Measurements from ENCODE around the gene ZNF792.
A peak's percentile ranks its signal among the peaks of the same experiment; 100 is the strongest.
"Not testable (repeated sequence)": the region's sequence is repeated elsewhere in the genome, so short reads cannot be mapped to it uniquely, and the experiment has no call there.

The ZNF792 gene

DNA sequence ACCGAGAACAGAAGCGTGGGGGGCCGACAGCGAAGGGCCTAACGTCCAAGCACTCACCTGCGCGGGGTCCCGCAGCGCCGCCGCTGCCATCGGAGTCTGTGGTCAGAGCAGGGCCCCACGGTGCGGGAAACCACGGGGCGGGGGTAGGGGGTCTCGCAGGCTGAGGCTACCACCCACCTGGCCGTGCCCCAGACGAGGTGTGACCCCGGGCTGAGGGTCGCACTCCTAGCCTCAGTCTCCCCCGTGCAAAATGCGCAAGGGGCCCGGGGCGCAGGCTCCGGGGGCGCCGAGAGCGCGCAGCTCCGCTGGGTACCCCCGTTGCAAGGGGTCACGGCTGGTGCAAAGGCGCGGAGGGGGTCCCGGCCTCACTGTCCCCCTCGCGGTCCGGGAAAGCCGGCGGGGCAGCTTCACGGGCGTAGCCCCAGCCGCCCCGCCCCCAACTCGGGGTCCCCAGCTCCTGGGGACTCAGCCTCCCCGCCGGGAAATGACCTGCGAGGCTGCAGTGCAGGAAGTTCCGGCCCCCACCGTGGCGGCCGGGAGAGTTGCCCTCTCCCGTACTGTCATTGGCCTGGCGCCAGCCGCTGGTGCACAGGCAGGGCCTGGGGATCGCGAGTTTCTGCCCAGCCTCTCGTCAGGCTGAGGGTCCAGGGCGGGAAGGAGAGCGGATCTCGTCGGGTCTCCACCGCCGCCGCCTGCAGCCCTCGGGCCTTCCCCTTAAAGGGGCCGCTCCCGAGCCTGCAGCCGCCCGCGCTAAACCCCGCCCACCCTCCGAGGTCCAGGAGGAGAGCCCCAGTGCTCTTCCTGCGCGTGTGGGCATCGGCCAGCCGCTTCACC, at the start of gene ZNF792:
Gene ZNF792, minus strand, starts transcription at position 657 of the 834 bp plus-strand sequence. Its CDS starts 567 bp downstream, at position 90.
- peak; percentile 54 for DNase-seq (ENCODE audit: low spot score)

DNA sequence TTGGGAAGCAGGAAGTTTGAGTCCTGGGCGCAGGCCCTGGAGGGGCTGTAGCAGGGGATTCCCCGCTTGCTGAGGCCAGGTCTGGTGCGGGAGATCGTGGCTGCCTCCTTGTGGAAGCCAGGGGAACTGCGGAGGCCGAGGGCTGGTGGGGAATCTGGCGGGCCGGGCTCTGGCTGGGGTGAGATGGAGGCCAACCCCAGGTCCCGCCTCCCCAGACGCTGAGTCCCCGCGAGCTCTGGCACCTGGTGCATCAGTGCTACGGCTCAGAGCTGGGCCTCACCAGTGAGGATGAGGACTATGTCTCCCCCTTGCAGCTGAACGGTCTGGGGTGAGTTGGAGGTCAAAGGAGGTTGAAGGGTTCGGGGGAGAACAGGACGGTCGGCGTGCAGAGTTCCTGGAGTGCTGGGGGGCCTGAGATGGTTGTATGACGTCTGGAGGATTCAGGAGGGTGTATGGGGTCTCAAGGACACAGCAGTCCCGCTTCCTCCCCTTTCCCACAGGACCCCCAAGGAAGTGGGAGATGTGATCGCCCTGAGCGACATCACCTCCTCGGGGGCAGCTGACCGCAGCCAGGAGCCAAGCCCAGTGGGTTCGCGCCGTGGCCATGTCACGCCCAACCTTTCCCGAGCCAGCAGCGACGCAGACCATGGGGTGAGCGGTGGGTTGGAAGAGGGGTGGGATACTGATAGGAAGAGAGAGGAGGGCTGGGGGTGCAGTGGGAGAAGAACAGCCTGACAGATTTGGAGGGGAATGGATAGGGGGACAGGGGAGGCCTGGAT, 49.2 kb upstream of the ZNF792 start:
- peak; percentile 63 for DNase-seq (ENCODE audit: low spot score)

DNA sequence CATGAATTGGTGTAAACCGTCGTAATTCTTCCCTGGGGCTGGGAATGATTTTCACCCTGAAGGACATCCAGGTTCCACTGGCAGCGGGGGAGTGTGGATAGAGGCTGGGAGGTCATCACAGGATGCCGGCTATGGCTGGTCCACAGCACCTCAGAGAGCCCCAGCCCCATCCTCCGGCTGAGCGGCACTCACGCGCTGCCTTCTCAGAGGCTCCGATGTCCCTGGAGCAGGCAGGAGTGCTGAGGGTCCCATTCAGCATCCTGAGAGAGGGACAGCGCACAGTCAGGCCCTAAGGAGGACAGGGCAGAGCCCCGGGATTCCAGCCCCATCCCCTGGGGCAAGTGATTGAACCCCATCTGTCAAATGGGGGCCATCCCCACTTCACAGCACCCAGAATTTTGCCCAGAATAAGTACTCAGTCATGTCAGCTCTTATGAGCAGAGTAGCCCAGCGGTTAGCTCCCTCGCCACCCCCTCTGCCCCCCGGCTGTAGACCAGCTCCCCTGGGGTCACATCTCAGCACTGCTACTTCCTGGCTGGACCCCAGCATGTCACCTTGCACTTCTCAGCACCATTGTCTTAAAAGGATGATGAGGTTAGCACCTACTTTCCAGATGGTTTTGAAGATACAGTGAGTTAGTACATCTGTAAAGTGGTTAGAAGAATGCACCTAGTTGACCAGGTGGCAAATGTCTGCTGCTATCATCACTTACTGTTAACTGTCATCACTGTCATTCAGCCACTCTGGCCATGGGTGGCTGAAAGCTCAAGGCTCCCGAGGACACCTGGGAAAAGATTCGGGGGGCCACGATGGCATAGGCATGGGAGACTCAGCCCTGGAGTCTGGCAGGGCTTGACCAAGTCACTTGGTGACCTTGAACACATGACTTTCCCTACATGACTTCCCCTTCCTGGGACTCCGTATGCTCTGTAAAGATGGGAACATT, 48.0 kb upstream of the ZNF792 start:
- DNase-seq (ENCODE audit: low spot score) = no peak

DNA sequence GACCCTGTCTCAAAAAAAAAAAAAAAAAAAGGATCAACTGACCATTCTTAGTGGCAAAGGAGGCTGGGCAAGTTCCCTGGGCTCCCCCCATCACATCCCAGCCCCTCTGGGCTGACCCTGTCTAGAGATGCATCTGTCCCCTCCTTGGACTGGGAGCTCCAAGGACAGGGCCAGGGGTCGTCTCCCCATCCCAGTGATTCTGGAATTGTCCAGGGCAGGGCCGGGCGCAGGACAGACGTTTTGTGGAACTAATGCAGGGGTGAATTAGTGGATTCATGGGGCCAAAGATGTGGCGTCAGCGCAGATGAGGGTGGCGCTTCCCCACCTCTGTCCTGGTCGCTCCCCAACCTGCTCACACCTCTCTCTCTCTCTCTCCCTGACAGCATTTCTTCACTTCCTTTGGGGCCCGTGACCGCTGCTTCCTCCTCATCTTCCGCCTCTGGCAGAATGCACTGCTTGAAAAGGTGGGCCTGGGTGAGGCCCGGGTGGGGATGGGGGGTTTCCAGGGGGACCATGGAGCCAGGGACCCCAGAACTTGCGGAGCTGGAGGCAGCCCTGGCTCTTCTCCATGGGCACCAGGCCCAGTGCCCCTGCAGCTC, 47.2 kb upstream of the ZNF792 start:
- DNase-seq (ENCODE audit: low spot score) = no peak

DNA sequence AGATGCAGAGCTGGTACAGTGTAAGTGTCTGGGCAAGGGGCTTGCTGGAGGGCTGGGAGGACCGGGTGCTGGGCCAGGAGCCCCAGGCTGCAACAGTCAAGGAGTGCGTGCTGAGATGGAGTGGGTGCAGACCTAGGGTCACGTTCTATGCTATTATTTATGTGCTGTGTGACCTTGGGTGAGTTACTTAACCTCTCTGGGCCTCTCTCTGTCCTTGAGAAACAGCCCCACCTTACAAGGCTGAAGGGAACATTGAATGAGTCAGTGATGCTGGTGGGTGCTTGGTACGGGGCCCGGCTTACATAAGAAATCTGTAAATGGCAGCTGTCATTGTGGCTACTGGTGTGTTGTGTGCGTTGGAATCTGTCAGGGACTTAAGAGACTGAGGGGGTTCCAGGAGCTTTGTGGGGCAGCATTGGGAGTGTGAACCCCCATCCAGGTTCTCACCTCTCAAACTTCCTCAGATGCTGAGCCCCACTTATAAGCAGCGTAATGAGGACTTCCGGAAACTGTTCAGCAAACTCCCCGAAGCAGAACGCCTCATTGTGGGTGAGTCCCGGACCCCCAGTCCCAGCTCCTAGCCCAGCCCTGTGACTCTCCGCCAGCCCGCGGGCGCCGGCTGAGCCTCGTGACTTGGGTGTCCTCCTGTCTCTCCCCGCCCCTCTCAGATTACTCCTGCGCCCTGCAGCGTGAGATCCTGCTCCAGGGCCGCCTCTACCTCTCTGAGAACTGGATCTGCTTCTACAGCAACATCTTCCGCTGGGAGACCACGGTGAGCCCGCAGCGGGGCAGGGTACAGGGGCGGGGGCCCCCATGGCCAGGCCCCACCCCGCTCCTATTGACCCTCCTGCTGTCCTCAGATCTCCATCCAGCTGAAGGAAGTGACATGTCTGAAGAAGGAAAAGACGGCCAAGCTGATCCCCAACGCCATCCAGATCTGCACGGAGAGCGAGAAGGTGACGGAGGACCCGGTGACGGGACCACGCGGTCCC, 45.7 kb upstream of the ZNF792 start:
- DNase-seq (ENCODE audit: low spot score) = no peak

DNA sequence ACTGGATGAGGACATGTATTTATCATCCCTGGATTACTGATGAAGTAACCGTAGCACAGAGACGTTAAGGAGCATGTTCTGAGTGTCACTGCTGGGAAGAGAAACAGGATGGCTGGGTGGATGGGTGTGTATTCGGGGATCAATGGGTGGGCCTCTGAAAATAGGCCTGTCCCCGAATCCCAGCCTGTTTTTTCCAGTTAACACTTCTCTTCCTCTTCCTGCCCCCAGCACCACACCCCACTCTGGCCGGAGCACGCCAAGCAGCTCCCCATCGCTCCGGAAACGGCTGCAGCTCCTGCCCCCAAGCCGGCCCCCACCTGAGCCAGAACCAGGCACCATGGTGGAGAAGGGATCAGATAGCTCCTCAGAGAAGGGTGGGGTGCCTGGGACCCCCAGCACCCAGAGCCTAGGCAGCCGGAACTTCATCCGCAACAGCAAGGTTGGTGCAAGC, 44.9 kb upstream of the ZNF792 start:
- DNase-seq (ENCODE audit: low spot score) = no peak

DNA sequence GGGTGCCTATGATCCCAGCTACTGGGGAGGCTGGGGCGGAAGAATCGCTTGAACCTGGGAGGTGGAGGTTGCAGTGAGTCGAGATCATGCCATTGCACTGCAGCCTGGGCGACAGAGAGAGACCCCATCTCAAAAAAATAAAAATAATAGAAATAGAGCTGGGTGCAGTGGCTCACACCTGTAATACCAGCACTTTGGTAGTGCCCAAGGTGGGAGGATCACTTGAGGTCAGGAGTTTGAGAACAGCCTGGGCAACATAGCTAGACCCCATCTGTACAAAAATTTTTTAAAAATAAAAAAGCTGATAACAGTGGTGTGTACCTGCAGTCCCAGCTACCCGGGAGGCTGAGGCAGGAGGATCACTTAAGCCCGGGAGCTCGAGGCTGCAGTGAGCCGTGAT, 43.4 kb upstream of the ZNF792 start:
- not testable (repeated sequence) for DNase-seq (ENCODE audit: low spot score)

DNA sequence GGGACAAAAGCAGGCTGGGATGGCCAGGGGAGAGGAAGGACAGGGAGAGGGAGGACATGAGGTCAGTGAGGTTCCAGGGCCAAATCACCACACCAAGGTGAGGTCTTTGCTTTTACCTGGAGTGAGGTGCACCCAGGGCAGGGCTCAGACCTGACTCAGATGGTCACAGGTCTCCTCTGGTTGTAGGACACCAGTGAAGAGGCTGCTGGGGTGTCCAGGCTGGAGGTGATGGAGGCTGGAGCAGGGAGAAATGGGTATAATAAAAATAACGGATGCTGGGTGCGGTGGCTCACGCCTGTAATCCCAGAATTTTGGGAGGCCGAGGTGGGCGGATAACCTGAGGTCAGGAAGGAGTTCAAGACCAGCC, 43.0 kb upstream of the ZNF792 start:
- no peak for DNase-seq (ENCODE audit: low spot score)

DNA sequence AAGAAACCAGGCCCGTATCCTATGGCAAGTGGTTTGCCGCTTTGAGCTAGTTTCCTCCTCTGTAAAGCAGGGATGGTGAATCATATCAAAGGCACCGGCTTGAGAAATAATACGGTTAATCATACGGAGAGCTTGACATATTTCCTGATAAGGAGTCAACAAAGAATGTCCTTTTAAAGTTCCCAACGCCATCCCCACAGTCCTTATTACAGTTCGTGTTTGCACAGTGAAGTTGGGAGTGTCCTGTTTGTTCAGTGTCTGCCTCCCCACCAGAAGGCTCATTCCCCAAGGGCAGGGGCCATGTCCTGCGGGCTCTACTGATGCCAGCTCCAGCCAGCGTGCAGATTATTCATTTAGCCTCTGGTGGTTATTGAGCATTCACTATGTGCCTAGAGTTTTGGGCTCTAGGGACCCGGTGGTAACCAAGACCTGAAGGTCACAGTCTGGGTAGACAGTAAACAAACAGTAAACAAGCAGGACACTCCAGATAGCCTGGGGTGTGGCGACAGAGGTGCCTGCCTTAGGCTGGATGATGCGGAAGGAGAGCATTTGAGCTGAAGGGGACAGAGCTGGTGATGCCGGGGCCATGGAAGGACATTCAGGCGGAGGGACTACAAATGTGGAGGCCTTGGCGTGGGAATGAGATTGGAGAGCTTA, 42.4 kb upstream of the ZNF792 start:
- no peak for DNase-seq (ENCODE audit: low spot score)

DNA sequence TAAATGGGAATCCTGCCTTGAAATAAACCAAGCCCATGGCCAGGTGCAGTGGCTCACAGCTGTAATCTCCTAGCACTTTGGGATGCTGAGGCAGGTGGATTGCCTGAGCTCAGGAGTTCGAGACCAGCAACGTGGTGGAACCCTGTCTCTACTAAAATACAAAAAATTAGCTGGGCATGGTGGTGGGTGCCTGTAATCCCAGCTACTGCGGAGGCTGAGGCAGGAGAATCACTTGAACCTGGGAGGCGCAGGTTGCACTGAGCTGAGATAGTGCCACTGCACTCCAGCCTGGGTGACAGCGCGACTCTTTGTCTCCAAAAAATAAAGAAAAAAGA, 41.9 kb upstream of the ZNF792 start:
- DNase-seq (ENCODE audit: low spot score) = not testable (repeated sequence)

DNA sequence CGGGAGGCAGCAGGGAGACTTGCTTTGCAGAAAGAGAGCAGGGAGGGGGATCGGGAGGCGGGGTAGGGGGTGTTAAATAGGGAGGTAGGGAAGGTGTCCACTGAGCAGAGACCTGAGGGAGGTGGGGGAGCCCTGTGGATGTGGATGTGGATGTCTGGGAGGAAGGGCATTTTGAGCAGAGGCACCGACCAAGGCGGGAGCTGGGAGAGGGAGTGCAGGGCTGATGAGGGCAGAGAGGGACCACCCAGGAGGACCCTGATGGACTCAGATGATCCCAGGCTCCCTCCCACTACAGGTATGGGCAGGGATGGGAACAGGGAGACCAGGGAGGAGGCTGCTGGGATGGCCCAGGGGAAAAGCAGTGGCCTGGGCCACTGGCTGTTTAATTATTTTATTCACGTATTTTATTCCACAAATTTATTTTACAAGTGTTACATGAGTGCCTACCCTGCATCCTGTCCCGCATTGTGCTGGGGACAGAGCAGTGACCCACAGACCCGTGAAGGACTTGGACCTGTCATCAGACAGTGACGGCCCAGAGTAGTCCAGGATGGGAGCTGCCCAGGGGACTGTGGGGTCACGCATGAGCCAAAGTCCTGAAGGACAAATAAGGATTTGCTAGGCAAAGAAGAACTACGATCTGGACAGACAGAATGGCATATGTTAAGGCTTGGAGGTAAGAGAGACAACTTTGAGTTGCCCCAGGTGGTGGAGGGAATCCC, 41.4 kb upstream of the ZNF792 start:
- no peak for DNase-seq (ENCODE audit: low spot score)

DNA sequence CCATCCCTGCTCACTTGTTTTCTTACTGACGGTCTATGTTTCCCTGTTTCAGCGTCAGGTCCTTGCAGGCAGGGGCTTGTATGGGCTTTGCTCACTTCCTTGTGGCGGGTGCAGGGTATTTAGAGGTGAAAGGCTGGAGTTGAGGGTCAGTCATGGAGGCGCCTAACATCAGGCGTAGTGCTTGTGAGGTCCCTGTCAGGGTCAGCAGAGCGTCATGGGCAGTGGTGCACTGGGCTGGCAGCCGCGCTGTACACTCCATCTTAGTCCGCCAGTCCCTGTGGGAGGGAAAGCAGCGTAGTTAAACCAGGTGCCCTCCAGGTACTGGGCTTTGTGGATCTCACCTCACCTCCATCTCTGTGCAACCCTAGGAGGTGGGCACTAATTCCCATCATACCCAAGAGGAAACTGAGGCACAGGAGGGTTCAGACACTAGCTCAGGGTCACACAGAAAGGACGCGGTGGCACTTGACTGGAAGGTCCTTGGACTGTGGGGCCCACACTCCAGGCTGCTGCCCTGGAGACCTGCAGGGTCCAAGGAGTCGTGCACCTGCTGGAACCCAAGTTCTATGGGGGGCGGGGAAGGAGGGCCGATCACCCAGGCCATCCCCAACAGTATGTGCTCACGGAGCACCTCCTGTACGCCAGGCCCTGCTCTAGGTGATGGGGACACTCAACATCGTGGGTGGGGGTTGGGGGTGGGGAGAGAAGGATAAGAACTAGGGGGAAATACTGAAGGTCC, 40.7 kb upstream of the ZNF792 start:
- no peak for DNase-seq (ENCODE audit: low spot score)

DNA sequence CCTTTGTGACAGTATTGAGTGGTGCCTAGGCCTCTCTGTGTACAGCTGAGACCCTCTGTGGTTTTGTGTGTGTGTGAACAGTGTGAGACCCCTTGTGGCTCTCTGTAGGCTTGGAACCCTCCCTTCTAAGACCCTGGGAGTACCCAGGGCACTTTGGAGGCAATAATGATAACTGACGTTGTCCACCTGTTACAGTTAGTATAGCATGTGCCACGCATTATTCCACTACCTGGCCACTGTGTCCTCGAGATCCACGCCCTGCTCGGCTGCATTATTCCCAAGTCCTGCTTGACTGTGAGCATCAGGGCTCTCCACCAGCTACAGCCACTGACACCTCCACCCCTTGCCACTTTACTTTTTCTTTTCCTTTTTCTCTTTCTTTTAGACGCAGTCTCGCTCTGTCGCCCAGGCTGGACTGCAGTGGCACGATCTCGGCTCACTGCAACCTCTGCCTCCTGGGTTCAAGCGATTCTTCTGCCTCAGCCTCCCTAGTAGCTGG, 38.1 kb upstream of the ZNF792 start:
- DNase-seq (ENCODE audit: low spot score) = no peak

DNA sequence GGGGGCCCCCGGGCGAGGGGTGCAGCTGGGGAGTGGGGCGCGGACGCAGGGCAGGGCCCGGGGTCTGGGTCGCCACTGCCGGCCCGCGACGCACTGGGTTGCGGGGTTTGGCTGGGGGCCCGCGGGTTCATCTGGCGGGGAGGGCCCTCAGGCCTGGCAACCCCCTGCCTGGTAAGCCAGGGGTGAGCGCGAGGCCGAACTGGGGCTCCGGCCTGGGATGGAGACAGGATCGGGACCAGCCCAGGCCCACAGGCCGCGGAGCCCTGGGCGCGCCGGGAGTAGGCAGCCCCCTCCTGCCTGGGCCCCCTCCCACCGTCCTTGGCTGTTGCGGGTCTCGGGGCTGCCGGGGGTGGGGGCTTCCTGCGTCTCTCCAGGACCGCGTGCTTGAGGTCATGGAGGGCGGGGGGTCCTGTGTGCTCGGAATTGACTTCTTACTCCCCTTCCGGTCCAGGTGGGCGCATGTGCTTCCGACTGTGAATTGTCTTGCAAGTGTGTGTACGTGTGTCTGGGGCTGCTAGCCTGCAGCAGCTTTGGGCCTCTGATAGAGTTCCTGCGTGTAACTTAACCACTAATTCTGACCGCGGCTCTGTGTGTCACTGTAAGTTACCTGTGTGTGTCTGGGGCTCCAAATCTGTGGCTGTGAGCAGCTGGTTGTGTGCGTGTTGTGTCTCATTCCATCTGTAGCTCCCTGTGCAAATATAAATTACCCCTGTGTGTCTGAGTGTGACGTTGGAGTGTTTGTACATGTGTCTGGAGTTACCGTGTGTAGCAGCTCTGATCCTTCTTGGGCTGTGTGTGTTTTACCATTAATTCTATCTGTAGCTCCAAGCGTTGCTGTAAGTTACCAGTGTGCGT, 36.8 kb upstream of the ZNF792 start:
- DNase-seq (ENCODE audit: low spot score) = peak; percentile 16

DNA sequence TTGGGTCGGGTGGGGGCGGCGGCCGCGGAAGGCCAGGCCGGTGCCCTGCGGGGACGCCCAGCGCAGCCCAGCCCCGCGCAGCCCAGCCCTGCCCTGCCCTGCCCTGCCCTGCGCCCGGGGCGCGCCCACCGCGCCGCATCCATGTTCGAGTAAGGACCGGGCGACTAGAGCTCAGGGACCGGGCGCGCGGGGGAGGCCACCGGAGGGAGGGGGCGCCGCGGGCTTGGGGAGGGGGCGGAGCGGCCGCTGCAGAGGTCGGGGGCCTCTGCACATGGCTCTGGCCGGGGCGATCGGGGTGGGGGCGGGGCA, 36.3 kb upstream of the ZNF792 start:
- no peak for DNase-seq (ENCODE audit: low spot score)

DNA sequence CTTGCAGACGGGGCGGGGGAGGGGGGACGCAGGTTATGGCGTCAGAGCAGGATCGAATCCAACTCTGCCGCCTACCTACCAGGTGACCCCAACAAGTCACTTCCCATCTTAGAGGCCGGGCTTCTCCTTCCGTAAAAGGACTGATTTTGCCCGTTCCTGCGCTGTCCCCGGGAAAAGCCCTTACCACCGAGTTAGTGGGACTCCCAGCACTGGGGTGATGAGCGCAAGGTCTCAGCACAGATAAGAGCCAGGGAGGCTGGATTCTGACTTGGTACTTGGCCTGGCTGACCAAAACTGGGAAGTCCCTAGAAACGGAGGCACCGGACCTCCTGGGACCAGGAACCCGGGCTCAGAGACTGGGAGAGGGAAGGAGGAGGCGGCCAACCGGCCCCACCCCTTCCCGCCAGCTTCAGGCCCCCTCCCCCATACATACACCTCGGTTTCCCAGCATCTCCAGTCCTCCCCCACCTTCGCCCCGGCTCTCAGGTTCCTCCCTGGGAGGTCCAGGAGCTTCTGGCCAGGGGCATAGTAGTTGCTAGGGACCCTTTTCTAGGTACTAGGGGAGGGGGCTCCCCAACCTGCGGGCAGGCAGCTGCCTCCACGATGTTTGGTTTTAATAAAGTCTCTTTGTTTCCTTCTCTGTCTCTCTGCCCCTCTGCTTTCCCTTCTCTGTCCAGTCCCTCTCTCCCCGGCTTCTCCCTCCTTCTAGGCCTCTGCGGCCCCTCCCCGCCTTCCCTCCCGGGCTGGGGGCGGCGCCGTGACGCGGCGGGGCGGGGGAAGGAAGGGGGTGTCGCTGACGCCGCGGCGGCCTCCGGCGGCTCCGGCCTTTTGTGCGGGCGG, 35.7 kb upstream of the ZNF792 start, which contains the start of gene GRAMD1A:
Gene GRAMD1A, plus strand, starts transcription at position 826 of the 840 bp plus-strand sequence. CDS start 156 bp downstream, outside the sequence.
- peak; percentile 90 for DNase-seq (ENCODE audit: low spot score)

Data from COLO829 (cell line).